Suprapubic skin (tissue), 4 donors: Measurements from ENCODE around the gene TBCE.

Experiments
- CTCF ChIP-seq, 2 donors: fragments of 200-600 bp in 1 of 2; fragments of 450-650 bp in 1 of 2; sonication (generic) in 1 of 2; IDR thresholded peaks; one replicate each; pipeline ENCODE4 v1.5.1; 2016 to 2019; ENCODE audit warnings: antibody characterized with exemption in 2 of 2, mild to moderate bottlenecking in 1 of 2, moderate library complexity in 1 of 2
- EP300 ChIP-seq: sonication (generic); formaldehyde crosslinking; IDR thresholded peaks from one replicate; pipeline ENCODE4 v1.6.1; 2017; ENCODE audit warnings: antibody characterized with exemption
- POLR2A ChIP-seq, 2 donors: fragments of 450-650 bp; IDR thresholded peaks; one replicate each; pipeline ENCODE4 v1.6.1; 2017; ENCODE audit warnings: antibody characterized with exemption in 2 of 2, mild to moderate bottlenecking in 2 of 2, moderate library complexity in 2 of 2
- POLR2AphosphoS5 ChIP-seq, 3 donors: sonication (generic); formaldehyde crosslinking; IDR thresholded peaks; one replicate each; pipeline ENCODE4 v1.6.1; 2017; ENCODE audit warnings: antibody characterized with exemption in 3 of 3

- TF ChIP-seq POLR2A (IDR thresholded peaks at IDR 0.05) (no peak), CTCF (IDR thresholded peaks at IDR 0.05) (no peak), POLR2AphosphoS5 (IDR thresholded peaks at IDR 0.05) (no peak), EP300 (no peak)
Observed at GRCh38 chr1:235473806-235474205, 106.6 kb downstream of the TBCE start.
